OCI-LY3 (cell line): ENCODE data around the gene TSPOAP1.

Source experiments
- CTCF ChIP-seq: fragments of 200-600, 300-600 bp; sonication (generic); IDR thresholded peaks from 2 replicates; pipeline ENCODE4 v1.5.1; 2014; ENCODE audit warnings: antibody characterized with exemption, low read length, low read depth
- EZH2phosphoT487 ChIP-seq: fragments of 200-600 bp; shearing (Covaris generic); IDR thresholded peaks from 2 replicates; pipeline ENCODE4 v1.6.1; 2018; ENCODE audit warnings: antibody characterized with exemption, mixed run types, low read depth

GRCh38 chr17:58314706-58315015, 13.9 kb downstream of the TSPOAP1 start:
- TF ChIP-seq CTCF (no peak), EZH2phosphoT487 (no peak)
